GM12891 (cell line): ENCODE results near the gene LSM7.
"Not testable (repeated sequence)": the region's sequence is repeated elsewhere in the genome, so short reads cannot be mapped to it uniquely, and the experiment has no call there.

Experiments used
- DNase-seq: peaks from one replicate; pipeline ENCODE4 v3.0.0; 2011; ENCODE audit warnings: low spot score; ENCODE audit not compliant: insufficient read length
- FAIRE-seq: peaks from 2 replicates; lab custom pipeline; 2011; peaks lifted over from hg19 to GRCh38; lab: Jason Lieb, UNC
- PAX5 ChIP-seq: IDR thresholded peaks from 2 replicates; pipeline ENCODE4 v1.6.1; 2011; ENCODE audit warnings: low read length, moderate library complexity, mild to moderate bottlenecking; ENCODE audit not compliant: insufficient read depth, severe bottlenecking
- POLR2A ChIP-seq: IDR thresholded peaks from 2 replicates; pipeline ENCODE4 v1.6.1; 2011; ENCODE audit warnings: low read depth, low read length, control low read depth
- POLR2AphosphoS5 ChIP-seq: IDR thresholded peaks from 2 replicates; pipeline ENCODE4 v1.6.1; 2011; ENCODE audit warnings: low read depth, low read length, control low read depth
- POU2F2 ChIP-seq: IDR thresholded peaks from 2 replicates; pipeline ENCODE4 v1.6.1; 2011; ENCODE audit warnings: low read depth, mild to moderate bottlenecking, control low read depth, low read length, moderate library complexity
- SPI1 ChIP-seq: IDR thresholded peaks from 2 replicates; pipeline ENCODE4 v1.6.1; 2011; ENCODE audit warnings: low read depth, low read length, control low read depth
- TAF1 ChIP-seq: IDR thresholded peaks from 2 replicates; pipeline ENCODE4 v1.6.1; 2011; ENCODE audit warnings: low read depth, low read length, control low read depth

Gene LSM7

GRCh38 chr19:2286402-2287140 is 41.8 kb downstream of the LSM7 start:
- DNase-seq (no peak), FAIRE-seq (no peak)
- TF ChIP-seq POLR2AphosphoS5 = 0 out of 2 replicates have a peak, but pooled peaks have one; percentile 9
- TF ChIP-seq PAX5 = no peak

- no peak for TF ChIP-seq POU2F2
- TF ChIP-seq SPI1 = no peak
- no peak for TF ChIP-seq PAX5
- no peak for TF ChIP-seq POLR2AphosphoS5
- no peak for TF ChIP-seq TAF1
- TF ChIP-seq POLR2A = no peak
- no peak for DNase-seq
- no peak for FAIRE-seq
These were observed 44.4 kb downstream of the LSM7 start for GRCh38 chr19:2283835-2284507.

- FAIRE-seq (no peak), DNase-seq (no peak)
- no peak for TF ChIP-seq POLR2A
- TF ChIP-seq PAX5 = no peak
- no peak for TF ChIP-seq TAF1
- no peak for TF ChIP-seq SPI1
- no peak for TF ChIP-seq POLR2AphosphoS5
- TF ChIP-seq POU2F2 = no peak
These were observed 45.5 kb downstream of the LSM7 start for GRCh38 chr19:2282862-2283237.

GRCh38 chr19:2282062-2282861 is 46.1 kb downstream of the LSM7 start, which contains the start of gene PEAK3:
PEAK3 (minus strand) TSS chr19:2282175; CDS start chr19:2280931, 1,244 bp downstream.
- no peak for DNase-seq
- FAIRE-seq = peak; percentile 81

GRCh38 chr19:2281265-2282061 is 46.9 kb downstream of the LSM7 start:
- FAIRE-seq, DNase-seq: not testable (repeated sequence)

More at GRCh38 chr19:2282062-2282861, 46.1 kb downstream of the LSM7 start, which contains the start of gene PEAK3:
- TF ChIP-seq POLR2AphosphoS5 (peak; percentile 18; the same call in 1 of the 2 replicates), SPI1 (peak; percentile 43), TAF1 (no peak)

GRCh38 chr19:2280633-2281264 is 47.6 kb downstream of the LSM7 start:
- FAIRE-seq = no peak
- no peak for DNase-seq
- TF ChIP-seq POLR2AphosphoS5 (no peak), SPI1 (no peak), POU2F2 (no peak), PAX5 (no peak), TAF1 (no peak), POLR2A (no peak)

More at GRCh38 chr19:2281265-2282061, 46.9 kb downstream of the LSM7 start:
- TF ChIP-seq SPI1 = 0 out of 2 replicates have a peak, but pooled peaks have one; percentile 32

- TF ChIP-seq PAX5 (no peak), POLR2AphosphoS5 (peak; percentile 67; the same call in 1 of the 2 replicates), SPI1 (no peak), POLR2A (no peak), TAF1 (no peak)
- FAIRE-seq (no peak), DNase-seq (no peak)
These were observed 49.8 kb downstream of the LSM7 start for GRCh38 chr19:2278459-2279158.

GRCh38 chr19:2277138-2277537 is 51.2 kb downstream of the LSM7 start:
- DNase-seq (no peak), FAIRE-seq (no peak)
- TF ChIP-seq TAF1 (no peak), POLR2AphosphoS5 (peak; percentile 65)

- no peak for FAIRE-seq
- no peak; the same call in 1 of the 2 replicates for TF ChIP-seq POLR2AphosphoS5
- no peak for TF ChIP-seq POLR2A
- TF ChIP-seq PAX5 = no peak
- TF ChIP-seq TAF1 = no peak
- no peak for TF ChIP-seq POU2F2
- TF ChIP-seq SPI1 = no peak
- no peak for DNase-seq
These were observed 51.9 kb downstream of the LSM7 start for GRCh38 chr19:2276429-2276986.
